Activated naive CD4-positive, alpha-beta T cell treated with anti-CD3 and anti-CD28 coated beads, Interleukin-2, amount 50 U/mL, for 72 hours (primary cell): Measurements from ENCODE around the gene PGF. TPM values are rescaled to one million over a fixed set of nuclear protein-coding genes. Genes with fewer than 3 reads are reported as not detected.
"Not testable (repeated sequence)": the region's sequence is repeated elsewhere in the genome, so short reads cannot be mapped to it uniquely, and the experiment has no call there.

ENCODE experiments used
- ATAC-seq, 2 donors: fragments of 150-1000 bp; cut with Tn5 transposase; 2 replicates each; pipeline ENCODE4 v1.10.0; 2021; ENCODE audit warnings: mild to moderate bottlenecking in 2 of 2, moderate library complexity in 2 of 2
- DNase-seq, 2 donors: peaks; one replicate each; pipeline ENCODE4 v3.0.0; 2021 to 2022; ENCODE audit warnings: low spot score in 2 of 2
- H3K27ac Mint-ChIP-seq, 2 donors: one replicate each; pipeline ENCODE4 v1.8.0; 2022; ENCODE audit warnings: mild to moderate bottlenecking in 2 of 2, mixed read lengths in 2 of 2
- H3K36me3 Mint-ChIP-seq, 2 donors: one replicate each; pipeline ENCODE4 v1.8.0; 2022; ENCODE audit warnings: mixed read lengths in 2 of 2
- H3K9me3 Mint-ChIP-seq, 2 donors: one replicate each; pipeline ENCODE4 v1.8.0; 2022; ENCODE audit warnings: mixed read lengths in 2 of 2
- total RNA-seq, 2 donors: library from RNA; stranded (reverse); gene quantifications; one replicate each; pipeline ENCODE4 v1.2.3, GENCODE V29; 2022

Gene PGF
- total RNA-seq, result under 1 TPM in 1 of 2 donors, not detected in 1; 0.46 TPM

- H3K9me3 Mint-ChIP-seq, result no peaks in the 10 kb centered on the region
- peak; percentile 73 to 75 for ATAC-seq
- no peaks in the 10 kb centered on the region for H3K36me3 Mint-ChIP-seq
- H3K27ac Mint-ChIP-seq, result no peak within 1 kb of the TSS
- DNase-seq, result peak in 1 of 2 donors; percentile 40
Measured at GRCh38 chr14:74955229-74956026, at the start of gene PGF. Gene PGF (minus strand): TSS chr14:74955597. CDS start chr14:74955242, 355 bp downstream.

- peaks cover 28 to 43% of the 10 kb centered on the region in 2 donors for H3K36me3 Mint-ChIP-seq
- no peaks in the 10 kb centered on the region for H3K9me3 Mint-ChIP-seq
- H3K27ac Mint-ChIP-seq, result peak overlapping the region; percentile 93 to 95
- ATAC-seq, result no peak
- DNase-seq, result no peak
Measured at GRCh38 chr14:75003250-75004027, 48.0 kb upstream of the PGF start.

GRCh38 chr14:75002392-75003249 lies 47.2 kb upstream of the PGF start, which contains the start of gene EIF2B2:
Gene EIF2B2 (plus strand): TSS chr14:75002921. CDS start chr14:75002991, 70 bp downstream.
- peak; percentile 97 to 98 for ATAC-seq
- Mint-ChIP-seq H3K27ac (peak within 1 kb of the TSS; percentile 93 to 95), H3K9me3 (no peaks in the 10 kb centered on the region), H3K36me3 (peaks cover 27 to 38% of the 10 kb centered on the region in 2 donors)
- peak; percentile 98 to 99 for DNase-seq

- Mint-ChIP-seq H3K36me3 (peaks cover 27 to 34% of the 10 kb centered on the region in 2 donors), H3K27ac (peak overlapping the region; percentile 93 to 95), H3K9me3 (no peaks in the 10 kb centered on the region)
- ATAC-seq (no peak), DNase-seq (no peak)
Measured at GRCh38 chr14:75001899-75002298, 46.5 kb upstream of the PGF start.

- no peak for DNase-seq
- Mint-ChIP-seq H3K36me3 (peaks cover 27 to 34% of the 10 kb centered on the region in 2 donors), H3K27ac (peak overlapping the region in 1 of 2 donors; percentile 95), H3K9me3 (no peaks in the 10 kb centered on the region)
- ATAC-seq, result no peak
Measured at GRCh38 chr14:75001261-75001660, 45.9 kb upstream of the PGF start.

GRCh38 chr14:74995781-74996180 lies 40.4 kb upstream of the PGF start:
- not testable (repeated sequence) for H3K9me3 Mint-ChIP-seq, H3K36me3 Mint-ChIP-seq, DNase-seq, ATAC-seq, H3K27ac Mint-ChIP-seq

- H3K27ac Mint-ChIP-seq, H3K9me3 Mint-ChIP-seq, DNase-seq, H3K36me3 Mint-ChIP-seq, ATAC-seq: not testable (repeated sequence)
Measured at GRCh38 chr14:74994182-74994581, 38.8 kb upstream of the PGF start.

GRCh38 chr14:74988993-74989392 lies 33.6 kb upstream of the PGF start:
- Mint-ChIP-seq H3K27ac (no peak overlapping the region), H3K9me3 (no peaks in the 10 kb centered on the region), H3K36me3 (no peaks in the 10 kb centered on the region)
- no peak for ATAC-seq
- no peak for DNase-seq

- Mint-ChIP-seq H3K27ac (no peak overlapping the region), H3K9me3 (no peaks in the 10 kb centered on the region), H3K36me3 (no peaks in the 10 kb centered on the region)
- DNase-seq (no peak), ATAC-seq (no peak)
Measured at GRCh38 chr14:74988131-74988530, 32.7 kb upstream of the PGF start.

- ATAC-seq (no peak), DNase-seq (no peak)
- Mint-ChIP-seq H3K27ac (no peak overlapping the region), H3K9me3 (no peaks in the 10 kb centered on the region), H3K36me3 (no peaks in the 10 kb centered on the region)
Measured at GRCh38 chr14:74985806-74986205, 30.4 kb upstream of the PGF start.

- no peaks in the 10 kb centered on the region for H3K36me3 Mint-ChIP-seq
- DNase-seq, result no peak
- no peak for ATAC-seq
- H3K9me3 Mint-ChIP-seq, result no peaks in the 10 kb centered on the region
- H3K27ac Mint-ChIP-seq, result no peak overlapping the region
Measured at GRCh38 chr14:74985028-74985310, 29.6 kb upstream of the PGF start.

- Mint-ChIP-seq H3K36me3 (no peaks in the 10 kb centered on the region), H3K9me3 (no peaks in the 10 kb centered on the region), H3K27ac (no peak overlapping the region)
- DNase-seq (no peak), ATAC-seq (no peak)
Measured at GRCh38 chr14:74984236-74985027, 29.0 kb upstream of the PGF start.

GRCh38 chr14:74983343-74983742 lies 27.9 kb upstream of the PGF start:
- ATAC-seq (no peak), DNase-seq (no peak)
- Mint-ChIP-seq H3K36me3 (no peaks in the 10 kb centered on the region), H3K9me3 (no peaks in the 10 kb centered on the region), H3K27ac (peak overlapping the region in 1 of 2 donors; percentile 79)

GRCh38 chr14:74982661-74983060 lies 27.3 kb upstream of the PGF start:
- peak overlapping the region in 1 of 2 donors; percentile 73 for H3K27ac Mint-ChIP-seq
- ATAC-seq (no peak), DNase-seq (no peak)
- no peaks in the 10 kb centered on the region for H3K36me3 Mint-ChIP-seq
- H3K9me3 Mint-ChIP-seq, result no peaks in the 10 kb centered on the region

- no peak for DNase-seq
- Mint-ChIP-seq H3K9me3 (no peaks in the 10 kb centered on the region), H3K36me3 (no peaks in the 10 kb centered on the region), H3K27ac (peak overlapping the region in 1 of 2 donors; percentile 44)
- no peak for ATAC-seq
Measured at GRCh38 chr14:74981833-74982232, 26.4 kb upstream of the PGF start.

- DNase-seq (no peak), ATAC-seq (no peak)
- no peaks in the 10 kb centered on the region for H3K36me3 Mint-ChIP-seq
- H3K9me3 Mint-ChIP-seq, result no peaks in the 10 kb centered on the region
- peak overlapping the region in 1 of 2 donors; percentile 44 for H3K27ac Mint-ChIP-seq
Measured at GRCh38 chr14:74981462-74981782, 26.0 kb upstream of the PGF start.
